Breast epithelium (tissue), 3 donors: Measurements from ENCODE around the gene SPATA21.

Experiments used
- CTCF ChIP-seq, 3 donors: fragments of 450-650 bp; IDR thresholded peaks; one replicate each; pipeline ENCODE4 v1.5.1; 2016 to 2017; ENCODE audit warnings: antibody characterized with exemption in 3 of 3, mild to moderate bottlenecking in 3 of 3, moderate library complexity in 3 of 3
- POLR2A ChIP-seq: fragments of 450-650 bp; IDR thresholded peaks from one replicate; pipeline ENCODE4 v1.6.1; 2016; ENCODE audit warnings: antibody characterized with exemption, mild to moderate bottlenecking, moderate library complexity
- POLR2AphosphoS5 ChIP-seq, 3 donors: sonication (generic); formaldehyde crosslinking; IDR thresholded peaks; one replicate each; pipeline ENCODE4 v1.6.1; 2017; ENCODE audit warnings: antibody characterized with exemption in 3 of 3

- TF ChIP-seq CTCF (IDR thresholded peaks at IDR 0.05) (no peak), POLR2A (no peak), POLR2AphosphoS5 (IDR thresholded peaks at IDR 0.05) (no peak)
Observed at GRCh38 chr1:16367968-16368890, 69.0 kb downstream of the SPATA21 start.
